ENCODE results near the gene SCG5.

DNA sequence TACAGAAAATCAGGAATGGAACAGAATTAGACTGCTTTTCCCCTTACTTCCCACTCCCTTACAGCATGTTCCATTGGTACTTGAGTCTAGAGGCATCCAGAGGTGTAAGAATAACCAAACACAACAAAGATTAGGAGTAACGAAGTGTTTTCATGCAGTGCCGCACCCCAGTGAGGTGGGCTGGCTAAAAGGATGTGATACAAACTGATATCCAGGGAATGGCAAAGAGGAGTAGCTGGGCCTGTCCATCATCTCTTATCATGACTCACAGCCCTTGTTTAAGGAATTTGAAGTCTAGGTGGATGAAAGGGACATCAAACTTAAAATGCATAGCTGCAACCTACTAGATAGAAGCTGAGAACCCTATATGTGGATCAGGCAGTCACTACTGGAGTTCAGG lies 16.4 kb downstream of the SCG5 start:
- no peak for TF ChIP-seq CHD4 (IDR thresholded peaks at IDR 0.05)
- TF ChIP-seq POLR2AphosphoS5 (IDR thresholded peaks at IDR 0.05; ENCODE audit: low read length) = no peak
- TF ChIP-seq TCF7 (IDR thresholded peaks at IDR 0.05; ENCODE audit: borderline replicate concordance) = no peak
- TF ChIP-seq DPF2 (IDR thresholded peaks at IDR 0.05) = no peak
